ENCODE results near the gene ARTN.

The ARTN gene

DNA sequence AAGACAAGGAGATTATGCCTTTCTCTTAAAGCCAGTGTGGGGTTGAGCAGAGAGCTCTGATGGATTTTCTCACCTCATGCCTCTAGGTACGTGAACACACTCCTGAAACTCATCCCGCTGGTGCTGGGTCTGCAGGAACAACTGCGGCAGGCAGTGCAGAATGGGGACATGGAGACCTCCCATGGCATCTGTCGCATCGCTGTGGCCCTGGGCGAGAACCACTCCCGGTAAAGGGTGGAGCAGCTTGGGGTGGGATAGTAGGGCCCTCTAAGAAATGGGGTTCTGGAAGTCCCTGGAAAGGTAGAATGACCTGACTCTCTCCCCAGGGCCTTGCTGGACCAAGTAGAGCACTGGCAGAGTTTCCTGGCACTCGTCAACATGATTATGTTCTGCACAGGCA, 22.6 kb downstream of the ARTN start:
- Histone ChIP-seq H2AFZ (ENCODE audit: low read depth, low read length) (no peak overlapping the region), H4K20me1 (ENCODE audit: insufficient read depth, low read length) (no peaks in the 10 kb centered on the region), H3K9me3 (ENCODE audit: insufficient read depth, low read length) (no peaks in the 10 kb centered on the region), H3K9ac (ENCODE audit: low read length) (no peak overlapping the region), H3K36me3 (replicated peaks; ENCODE audit: low read depth, low read length) (no peaks in the 10 kb centered on the region), H3K27ac (ENCODE audit: low read length) (no peak overlapping the region), H3K27me3 (ENCODE audit: low read depth, low read length) (no peaks in the 10 kb centered on the region), H3K4me3 (ENCODE audit: low read length) (no peak overlapping the region), H3K4me1 (ENCODE audit: low read length) (no peaks in the 10 kb centered on the region), H3K79me2 (ENCODE audit: low read length) (no peaks in the 10 kb centered on the region), H3K4me2 (ENCODE audit: low read length) (no peak overlapping the region)
- no peak for TF ChIP-seq EZH2phosphoT487 (IDR thresholded peaks at IDR 0.05; ENCODE audit: low read depth)
- TF ChIP-seq, protein P1, sequence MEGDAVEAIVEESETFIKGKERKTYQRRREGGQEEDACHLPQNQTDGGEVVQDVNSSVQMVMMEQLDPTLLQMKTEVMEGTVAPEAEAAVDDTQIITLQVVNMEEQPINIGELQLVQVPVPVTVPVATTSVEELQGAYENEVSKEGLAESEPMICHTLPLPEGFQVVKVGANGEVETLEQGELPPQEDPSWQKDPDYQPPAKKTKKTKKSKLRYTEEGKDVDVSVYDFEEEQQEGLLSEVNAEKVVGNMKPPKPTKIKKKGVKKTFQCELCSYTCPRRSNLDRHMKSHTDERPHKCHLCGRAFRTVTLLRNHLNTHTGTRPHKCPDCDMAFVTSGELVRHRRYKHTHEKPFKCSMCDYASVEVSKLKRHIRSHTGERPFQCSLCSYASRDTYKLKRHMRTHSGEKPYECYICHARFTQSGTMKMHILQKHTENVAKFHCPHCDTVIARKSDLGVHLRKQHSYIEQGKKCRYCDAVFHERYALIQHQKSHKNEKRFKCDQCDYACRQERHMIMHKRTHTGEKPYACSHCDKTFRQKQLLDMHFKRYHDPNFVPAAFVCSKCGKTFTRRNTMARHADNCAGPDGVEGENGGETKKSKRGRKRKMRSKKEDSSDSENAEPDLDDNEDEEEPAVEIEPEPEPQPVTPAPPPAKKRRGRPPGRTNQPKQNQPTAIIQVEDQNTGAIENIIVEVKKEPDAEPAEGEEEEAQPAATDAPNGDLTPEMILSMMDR (IDR thresholded peaks at IDR 0.05; ENCODE audit: low read depth, low read length): no peak

DNA sequence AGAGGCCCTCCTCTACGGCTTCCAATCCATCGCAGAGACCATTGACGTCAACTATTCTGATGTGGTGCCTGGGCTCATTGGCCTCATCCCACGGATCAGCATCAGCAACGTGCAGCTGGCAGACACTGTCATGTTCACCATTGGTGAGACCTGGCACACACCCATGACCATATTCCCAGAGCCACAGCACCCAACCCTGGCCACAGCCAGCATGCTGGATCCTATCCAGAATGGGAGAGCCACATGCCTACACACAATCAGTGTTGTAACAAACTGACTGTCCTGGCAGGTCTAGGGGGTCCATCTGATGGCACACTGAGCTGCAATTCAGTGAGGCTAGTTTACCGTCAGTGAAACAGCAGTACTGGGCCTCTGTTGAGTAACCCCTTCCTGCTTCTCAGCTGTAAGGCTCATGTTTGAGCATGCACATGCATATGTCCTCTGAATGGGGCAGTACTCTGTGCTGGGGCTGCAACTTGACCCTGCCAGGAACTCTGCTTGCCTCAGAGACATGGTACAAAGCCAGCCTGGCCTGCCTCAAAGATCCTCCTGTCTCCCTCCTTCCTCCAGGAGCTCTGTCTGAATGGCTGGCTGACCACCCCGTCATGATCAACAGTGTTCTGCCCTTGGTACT, 23.9 kb downstream of the ARTN start:
- no peaks in the 10 kb centered on the region for H3K27me3 ChIP-seq (ENCODE audit: low read depth, low read length)
- no peaks in the 10 kb centered on the region for H4K20me1 ChIP-seq (ENCODE audit: insufficient read depth, low read length)
- H3K36me3 ChIP-seq (replicated peaks; ENCODE audit: low read depth, low read length): no peaks in the 10 kb centered on the region
- no peak overlapping the region for H2AFZ ChIP-seq (ENCODE audit: low read depth, low read length)
- no peak overlapping the region for H3K4me2 ChIP-seq (ENCODE audit: low read length)
- H3K4me1 ChIP-seq (ENCODE audit: low read length): no peaks in the 10 kb centered on the region
- no peak for TF ChIP-seq EZH2phosphoT487 (IDR thresholded peaks at IDR 0.05; ENCODE audit: low read depth)
- H3K27ac ChIP-seq (ENCODE audit: low read length): no peak overlapping the region
- no peaks in the 10 kb centered on the region for H3K9me3 ChIP-seq (ENCODE audit: insufficient read depth, low read length)
- no peak overlapping the region for H3K9ac ChIP-seq (ENCODE audit: low read length)
- no peaks in the 10 kb centered on the region for H3K79me2 ChIP-seq (ENCODE audit: low read length)
- H3K4me3 ChIP-seq (ENCODE audit: low read length): no peak overlapping the region

DNA sequence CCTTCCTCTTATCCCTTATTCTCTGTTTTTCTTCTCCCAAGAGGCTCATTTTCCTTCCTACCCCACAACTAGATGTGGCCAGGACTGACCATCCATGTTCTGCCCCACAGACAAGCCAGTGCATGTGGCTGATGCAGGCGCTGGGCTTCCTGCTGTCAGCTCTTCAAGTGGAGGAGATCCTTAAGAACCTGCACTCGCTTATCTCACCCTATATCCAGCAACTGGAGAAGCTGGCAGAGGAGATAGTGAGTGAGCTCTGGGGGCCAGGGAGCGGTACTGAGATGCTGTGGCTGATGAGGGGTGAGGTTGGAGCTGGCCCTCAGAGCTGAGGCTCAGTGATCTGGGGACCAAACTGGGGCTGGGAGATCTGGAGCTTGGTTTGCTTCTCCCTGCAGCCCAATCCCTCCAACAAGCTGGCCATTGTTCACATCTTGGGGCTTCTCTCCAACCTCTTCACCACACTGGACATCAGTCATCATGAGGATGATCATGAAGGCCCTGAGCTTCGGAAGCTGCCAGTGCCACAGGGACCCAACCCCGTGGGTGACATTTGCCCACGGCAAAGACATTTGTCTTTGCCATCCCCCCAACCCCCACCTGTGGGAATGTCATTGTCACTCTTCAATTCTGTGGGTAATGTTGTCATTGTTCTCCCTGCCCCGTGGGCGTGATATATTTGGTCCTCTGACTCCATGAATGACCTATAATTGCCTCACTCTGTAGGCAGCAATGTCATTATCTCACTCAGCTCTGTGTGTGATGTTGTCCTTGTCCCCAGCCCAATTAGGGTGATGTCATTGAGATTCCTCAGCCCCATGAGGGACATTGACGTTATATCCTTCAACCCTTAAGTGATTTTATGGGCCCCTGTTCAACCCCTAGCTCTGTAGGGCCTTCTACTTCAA, 25.0 kb downstream of the ARTN start:
- H4K20me1 ChIP-seq (ENCODE audit: insufficient read depth, low read length): no peaks in the 10 kb centered on the region
- TF ChIP-seq, protein P1 (IDR thresholded peaks at IDR 0.05; ENCODE audit: low read depth, low read length): no peak
- TF ChIP-seq EZH2phosphoT487 (IDR thresholded peaks at IDR 0.05; ENCODE audit: low read depth): no peak
- H2AFZ ChIP-seq (ENCODE audit: low read depth, low read length): no peak overlapping the region
- no peaks in the 10 kb centered on the region for H3K9me3 ChIP-seq (ENCODE audit: insufficient read depth, low read length)
- no peak overlapping the region for H3K4me2 ChIP-seq (ENCODE audit: low read length)
- no peak overlapping the region for H3K9ac ChIP-seq (ENCODE audit: low read length)
- H3K27ac ChIP-seq (ENCODE audit: low read length): no peak overlapping the region
- no peak overlapping the region for H3K4me3 ChIP-seq (ENCODE audit: low read length)
- no peaks in the 10 kb centered on the region for H3K79me2 ChIP-seq (ENCODE audit: low read length)
- H3K27me3 ChIP-seq (ENCODE audit: low read depth, low read length): no peaks in the 10 kb centered on the region
- no peaks in the 10 kb centered on the region for H3K36me3 ChIP-seq (replicated peaks; ENCODE audit: low read depth, low read length)
- H3K4me1 ChIP-seq (ENCODE audit: low read length): no peaks in the 10 kb centered on the region

DNA sequence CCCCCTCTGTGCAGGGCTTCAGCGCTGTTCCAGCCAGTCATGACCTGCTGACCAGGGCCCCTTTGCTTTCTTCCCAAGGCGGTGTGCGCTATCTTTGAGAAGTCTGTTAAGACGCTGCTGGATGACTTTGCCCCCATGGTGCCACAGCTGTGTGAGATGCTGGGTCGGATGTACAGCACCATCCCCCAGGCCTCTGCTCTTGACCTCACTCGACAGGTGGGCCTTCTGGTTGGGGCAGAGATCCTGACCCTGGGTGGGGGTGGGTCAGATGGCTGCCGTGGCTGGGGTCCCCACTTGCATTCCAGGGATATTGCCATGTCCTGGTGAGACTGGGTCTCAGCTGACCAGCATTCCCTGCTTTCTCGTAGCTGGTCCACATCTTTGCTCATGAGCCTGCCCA, 27.2 kb downstream of the ARTN start:
- H3K9ac ChIP-seq (ENCODE audit: low read length): no peak overlapping the region
- H3K79me2 ChIP-seq (ENCODE audit: low read length): no peaks in the 10 kb centered on the region
- H3K36me3 ChIP-seq (replicated peaks; ENCODE audit: low read depth, low read length): no peaks in the 10 kb centered on the region
- TF ChIP-seq EZH2phosphoT487 (IDR thresholded peaks at IDR 0.05; ENCODE audit: low read depth): no peak
- TF ChIP-seq, protein P1 (IDR thresholded peaks at IDR 0.05; ENCODE audit: low read depth, low read length): no peak
- no peaks in the 10 kb centered on the region for H3K9me3 ChIP-seq (ENCODE audit: insufficient read depth, low read length)
- H3K27ac ChIP-seq (ENCODE audit: low read length): no peak overlapping the region
- H2AFZ ChIP-seq (ENCODE audit: low read depth, low read length): no peak overlapping the region
- no peaks in the 10 kb centered on the region for H3K27me3 ChIP-seq (ENCODE audit: low read depth, low read length)
- H3K4me3 ChIP-seq (ENCODE audit: low read length): no peak overlapping the region
- H3K4me1 ChIP-seq (ENCODE audit: low read length): no peaks in the 10 kb centered on the region
- H3K4me2 ChIP-seq (ENCODE audit: low read length): no peak overlapping the region
- no peaks in the 10 kb centered on the region for H4K20me1 ChIP-seq (ENCODE audit: insufficient read depth, low read length)
